Body of pancreas (tissue), 4 donors: ENCODE measurements around the gene CENPW. TPM values are rescaled to one million over a fixed set of nuclear protein-coding genes. Genes with fewer than 3 reads are reported as not detected.

ENCODE experiments used
- ATAC-seq: fragments of 150-250 bp; one replicate; pipeline ENCODE4 v1.9.1; 2016
- DNase-seq, 4 donors: peaks; one replicate each; pipeline ENCODE4 v3.0.0-alpha.2; 2019
- H3K27ac ChIP-seq, 4 donors: fragments of 200-600 bp; sonication (generic); 1 replicate in 3 of 4; 2 replicates in 1 of 4; pipeline versions ENCODE4 v1.5.1 to v1.6.1; 2016 to 2019; ENCODE audit warnings: mild to moderate bottlenecking in 1 of 4, mixed read lengths in 1 of 4, moderate library complexity in 1 of 4
- H3K27me3 ChIP-seq, 2 donors: fragments of 200-600 bp; sonication (generic); one replicate each; pipeline ENCODE4 v1.6.0; 2016; ENCODE audit warnings: mild to moderate bottlenecking in 1 of 2
- H3K36me3 ChIP-seq, 2 donors: fragments of 200-600 bp; sonication (generic); replicated peaks in 1 of 2; 2 replicates each; pipeline ENCODE4 v1.5.1; 2016; ENCODE audit warnings: low read depth in 2 of 2; ENCODE audit not compliant: insufficient read depth in 1 of 2
- H3K4me1 ChIP-seq: fragments of 200-600 bp; sonication (generic); one replicate; pipeline ENCODE4 v1.6.0; 2016
- H3K4me3 ChIP-seq, 2 donors: fragments of 200-600 bp; sonication (generic); 1 replicate in 1 of 2; 2 replicates in 1 of 2; pipeline ENCODE4 v1.5.1; 2016 to 2019
- H3K9me3 ChIP-seq, 3 donors: fragments of 200-600 bp; sonication (generic); 1 replicate in 2 of 3; 2 replicates in 1 of 3; pipeline ENCODE4 v1.5.1; 2016
- CTCF ChIP-seq, 7 experiments: fragments of 450-650 bp in 4 of 7; fragments of 200-600 bp in 3 of 7; sonication (generic) in 3 of 7; IDR thresholded peaks; one replicate each; pipeline ENCODE4 v1.5.1; 2016 to 2019; ENCODE audit warnings: antibody characterized with exemption in 7 of 7
- POLR2A ChIP-seq, 3 donors: fragments of 450-650 bp; IDR thresholded peaks; one replicate each; pipeline ENCODE4 v1.6.1; 2016; ENCODE audit warnings: antibody characterized with exemption in 3 of 3, mild to moderate bottlenecking in 2 of 3
- WGBS, 2 donors: methylation state at CpG; one replicate each; pipeline ENCODE4 v1.1.5; 2017; 5-methylcytosine and 5-hydroxymethylcytosine counted together
- intact Hi-C: fragments of 100-400 bp; cut with DNase I; formaldehyde crosslinking; loops from one replicate; pipeline ENCODE4 v1.15.1; 2023
- total RNA-seq, 2 donors: library from RNA; depleted of rRNA; stranded (reverse); fragments of >200 nt; gene quantifications; one replicate each; pipeline ENCODE4 v1.1.0, GENCODE V29; 2016

Gene CENPW
- not detected for total RNA-seq

- Histone ChIP-seq H3K4me1 (peaks cover 12% of the 10 kb centered on the region), H3K36me3 (no peaks in the 10 kb centered on the region), H3K4me3 (peak within 1 kb of the TSS; percentile 27 to 77), H3K27ac (peak within 1 kb of the TSS in 1 of 4 donors; percentile 7), H3K9me3 (no peaks in the 10 kb centered on the region), H3K27me3 (no peaks in the 10 kb centered on the region)
- TF ChIP-seq POLR2A (IDR thresholded peaks at IDR 0.05) (peak in 1 of 3 donors; percentile 10), CTCF (IDR thresholded peaks at IDR 0.05) (no peak)
- 1 to 4% methylated on average over 28 to 46 of the region's 46 CpGs for WGBS, 2 donors
- ATAC-seq (peak; percentile 99), DNase-seq (peak; percentile 90 to 95 (median 94))
- intact Hi-C loops, result no loop called here
Measured at GRCh38 chr6:126339796-126340609, at the start of gene CENPW. CENPW (plus strand) TSS chr6:126340115; CDS start chr6:126340274, 159 bp downstream.

- Histone ChIP-seq H3K4me1 (no peaks in the 10 kb centered on the region), H3K9me3 (no peaks in the 10 kb centered on the region), H3K4me3 (no peak overlapping the region), H3K36me3 (no peaks in the 10 kb centered on the region), H3K27ac (no peak overlapping the region), H3K27me3 (no peaks in the 10 kb centered on the region)
- ATAC-seq, result no peak
- TF ChIP-seq CTCF (IDR thresholded peaks at IDR 0.05) (no peak), POLR2A (IDR thresholded peaks at IDR 0.05) (no peak)
- intact Hi-C loops, result no loop called here
- DNase-seq, result no peak
Measured at GRCh38 chr6:126293891-126294524, 45.9 kb upstream of the CENPW start.

GRCh38 chr6:126300126-126300525 lies 39.8 kb upstream of the CENPW start:
- intact Hi-C loops, result no loop called here
- no peaks in the 10 kb centered on the region for H3K27me3 ChIP-seq
- H3K36me3 ChIP-seq, result no peaks in the 10 kb centered on the region
- TF ChIP-seq CTCF (IDR thresholded peaks at IDR 0.05), result no peak
- no peak for TF ChIP-seq POLR2A (IDR thresholded peaks at IDR 0.05)
- no peaks in the 10 kb centered on the region for H3K9me3 ChIP-seq
- DNase-seq (no peak), ATAC-seq (no peak)
- no peaks in the 10 kb centered on the region for H3K4me1 ChIP-seq
- 38 to 41% methylated on average over 3 of the region's 3 CpGs for WGBS, 2 donors
- H3K4me3 ChIP-seq, result no peak overlapping the region
- no peak overlapping the region for H3K27ac ChIP-seq

GRCh38 chr6:126300735-126301134 lies 39.2 kb upstream of the CENPW start:
- DNase-seq (no peak), ATAC-seq (no peak)
- Histone ChIP-seq H3K4me1 (no peaks in the 10 kb centered on the region), H3K27me3 (no peaks in the 10 kb centered on the region), H3K36me3 (no peaks in the 10 kb centered on the region), H3K4me3 (no peak overlapping the region), H3K9me3 (no peaks in the 10 kb centered on the region), H3K27ac (no peak overlapping the region)
- TF ChIP-seq CTCF (IDR thresholded peaks at IDR 0.05), result no peak
- TF ChIP-seq POLR2A (IDR thresholded peaks at IDR 0.05), result no peak
- intact Hi-C loops, result no loop called here
